Measurements from ENCODE around the gene GOLT1A.

Gene GOLT1A

DNA sequence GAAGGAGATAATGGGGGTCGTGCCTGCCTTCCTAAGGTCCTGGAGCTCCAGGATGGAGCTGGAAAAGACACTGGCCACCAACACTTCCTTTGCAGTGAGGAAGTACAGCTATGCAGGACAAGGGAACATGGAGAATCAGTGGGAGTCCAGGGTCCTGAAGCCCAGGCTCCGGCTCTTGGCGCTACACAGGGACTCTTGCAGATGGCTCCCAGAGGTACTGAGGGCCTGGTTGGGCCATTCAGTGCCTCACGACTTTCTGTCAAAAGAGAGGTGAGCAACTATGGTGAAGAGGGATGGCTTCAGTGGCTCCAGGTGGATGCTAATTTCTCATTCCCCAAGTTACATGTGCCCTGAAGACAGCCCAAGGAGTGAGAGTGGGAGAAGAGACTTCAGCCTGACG, 60.1 kb downstream of the GOLT1A start:
- DNase-seq, result no peak

DNA sequence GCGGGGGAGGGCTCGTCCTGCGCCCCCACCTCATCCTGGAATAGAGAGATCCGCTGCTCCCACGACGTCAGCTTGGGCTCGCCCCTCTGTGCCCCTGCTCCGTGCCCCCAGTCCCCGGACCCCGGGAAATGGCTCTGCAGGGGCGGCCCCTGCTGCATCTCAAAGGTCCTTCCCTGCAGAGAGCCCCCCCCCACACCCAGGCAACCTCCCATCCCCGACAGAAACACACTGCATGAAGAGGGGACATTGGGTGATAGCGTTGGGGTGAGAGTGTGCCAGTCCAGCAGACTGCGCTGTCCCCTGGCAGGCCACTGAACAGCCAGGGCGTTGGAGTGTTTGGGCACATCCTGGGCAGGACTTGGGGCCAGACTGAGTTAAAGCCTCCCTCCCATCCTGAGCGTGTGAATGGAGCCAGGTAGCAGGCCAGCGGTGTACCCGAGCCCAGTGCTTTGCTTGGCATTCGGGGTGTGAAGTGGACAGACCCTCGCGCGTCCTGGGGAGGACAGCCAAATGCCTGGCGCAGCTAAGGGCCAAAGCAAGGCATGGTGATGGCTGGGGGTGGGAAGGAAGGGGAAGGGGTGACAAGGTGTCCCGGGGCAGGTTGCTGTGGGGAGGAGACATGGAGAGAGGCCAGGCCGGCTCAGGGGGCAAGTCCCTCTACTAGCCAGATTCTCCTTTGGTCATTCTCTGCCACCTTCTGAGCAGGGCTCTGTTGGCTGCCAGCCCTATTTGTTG, 61.3 kb downstream of the GOLT1A start:
- DNase-seq, result no peak

DNA sequence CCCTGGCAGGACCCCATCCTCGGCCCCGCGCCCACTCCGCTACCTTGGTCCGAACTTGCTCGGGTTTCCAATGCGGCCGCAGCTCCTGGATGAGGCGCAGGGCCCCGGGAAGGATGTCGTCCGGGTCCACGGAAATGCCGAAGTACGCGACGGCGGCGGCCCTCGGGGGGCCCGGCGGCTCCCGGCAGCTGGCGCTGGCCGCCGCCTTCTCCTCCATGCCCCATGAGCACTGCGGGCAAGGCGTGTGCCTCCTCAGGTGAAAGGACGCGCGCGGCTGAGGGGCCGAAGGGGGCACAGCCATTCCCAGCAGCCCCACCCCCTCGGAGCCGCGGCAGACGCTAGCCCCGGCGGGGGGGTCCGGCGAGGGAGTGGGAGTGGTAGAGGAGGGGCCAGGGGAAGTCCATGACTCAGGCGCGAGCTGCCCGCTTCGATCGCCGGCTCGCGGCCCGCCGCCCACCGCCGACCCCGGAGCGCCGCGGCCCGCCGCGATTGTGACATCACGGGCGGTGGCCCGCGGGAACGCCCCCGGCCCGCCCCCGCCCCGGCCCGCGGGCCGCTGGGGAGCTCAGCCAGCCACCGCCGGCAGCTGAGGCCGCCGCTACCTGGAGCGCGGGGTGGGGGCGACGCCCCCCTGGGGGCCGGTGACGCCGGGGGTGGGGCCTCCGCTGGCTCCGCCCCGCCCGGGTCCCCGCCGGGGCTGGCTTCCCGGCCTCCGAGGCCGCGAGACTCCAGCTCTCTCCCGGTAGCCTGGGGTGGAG, 62.1 kb downstream of the GOLT1A start, which contains the start of gene ETNK2:
Gene ETNK2, minus strand, starts transcription at position 493 of the 758 bp plus-strand sequence. Its CDS starts 192 bp downstream, at position 301.
- DNase-seq, result no peak

DNA sequence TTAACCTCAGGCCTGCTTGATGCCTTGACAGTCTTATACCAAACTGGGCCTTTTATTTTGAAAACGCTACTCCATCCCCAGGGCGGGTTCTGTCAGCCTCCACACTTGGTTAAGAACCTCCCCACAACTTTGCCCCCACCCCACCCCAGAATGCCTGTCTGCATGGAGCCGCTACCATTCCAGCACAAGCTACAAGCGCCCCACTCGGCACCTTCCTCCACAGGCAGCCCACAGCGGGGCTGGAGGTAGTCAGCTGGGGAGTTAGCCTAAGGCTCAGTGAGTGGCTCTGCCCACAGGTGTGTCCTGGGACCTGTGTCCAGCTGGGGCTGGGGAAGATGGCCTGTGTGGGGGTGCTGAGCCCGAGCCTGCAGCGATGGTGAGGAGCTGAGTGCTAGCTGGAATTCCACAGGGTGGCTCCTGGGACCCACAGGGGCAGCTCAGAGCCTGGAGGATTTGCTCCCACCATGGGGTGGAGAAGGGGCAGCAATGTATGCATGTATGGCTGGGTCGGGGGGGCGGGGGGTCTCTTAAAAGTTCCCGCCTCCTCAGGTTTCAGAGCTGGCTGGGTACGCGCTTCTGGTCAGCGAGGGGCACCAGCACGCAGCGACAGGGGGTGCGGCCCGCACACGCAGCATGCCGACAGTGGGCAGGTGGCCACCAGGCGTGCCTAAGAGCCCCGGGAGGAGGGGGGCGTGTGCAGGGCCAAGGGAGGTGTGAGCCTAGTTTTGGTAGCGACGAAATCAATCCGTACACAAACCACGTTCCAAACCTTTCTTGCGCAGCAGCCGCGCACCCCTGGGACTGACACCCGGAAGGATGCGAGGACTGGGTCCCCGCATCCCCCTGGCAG, 62.9 kb downstream of the GOLT1A start:
- DNase-seq, result no peak

DNA sequence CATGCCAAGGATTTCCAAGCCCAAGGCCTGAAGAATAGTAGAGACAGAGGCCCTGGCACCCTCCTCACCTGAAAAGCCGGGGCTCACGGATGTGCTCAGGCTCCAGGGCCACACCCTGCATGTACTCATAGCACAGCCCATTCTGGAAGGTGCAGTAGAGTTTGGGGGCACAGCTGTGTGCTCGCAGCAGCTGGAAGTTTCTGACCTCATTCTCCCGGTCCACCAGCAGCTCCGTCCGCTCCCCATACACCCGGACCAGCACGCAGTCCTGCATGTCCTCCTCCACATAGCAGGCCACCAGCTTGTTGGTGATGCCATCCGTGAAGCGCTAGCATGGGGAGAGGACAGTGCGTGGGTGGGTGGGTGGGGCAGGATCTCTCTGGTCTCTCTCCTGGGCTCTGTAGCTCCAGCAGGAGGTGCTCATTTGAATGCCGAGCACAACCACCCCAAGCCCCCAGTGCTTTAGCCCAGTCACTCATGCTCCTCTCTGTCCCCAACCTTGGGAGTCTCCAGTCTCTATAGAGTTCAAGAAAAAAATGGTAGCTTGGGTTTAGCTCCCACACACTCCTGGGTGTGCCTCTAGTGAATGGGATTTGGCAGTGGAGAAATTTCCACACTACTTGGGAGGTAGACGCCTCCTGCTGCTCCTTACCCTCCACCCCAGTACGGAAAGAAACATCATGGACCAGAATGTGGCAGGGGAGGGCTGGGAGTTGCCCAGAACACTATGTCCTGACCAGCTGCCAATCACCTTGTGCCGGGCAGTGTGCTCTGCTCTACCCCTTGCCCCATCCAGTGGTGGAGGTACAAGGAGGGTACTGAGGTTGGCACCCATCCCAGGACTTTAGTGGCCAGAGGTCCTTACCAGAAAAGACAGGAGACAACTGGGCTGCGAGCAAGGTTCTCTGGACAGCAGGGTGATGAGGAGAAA, 63.9 kb downstream of the GOLT1A start:
- no peak for DNase-seq

DNA sequence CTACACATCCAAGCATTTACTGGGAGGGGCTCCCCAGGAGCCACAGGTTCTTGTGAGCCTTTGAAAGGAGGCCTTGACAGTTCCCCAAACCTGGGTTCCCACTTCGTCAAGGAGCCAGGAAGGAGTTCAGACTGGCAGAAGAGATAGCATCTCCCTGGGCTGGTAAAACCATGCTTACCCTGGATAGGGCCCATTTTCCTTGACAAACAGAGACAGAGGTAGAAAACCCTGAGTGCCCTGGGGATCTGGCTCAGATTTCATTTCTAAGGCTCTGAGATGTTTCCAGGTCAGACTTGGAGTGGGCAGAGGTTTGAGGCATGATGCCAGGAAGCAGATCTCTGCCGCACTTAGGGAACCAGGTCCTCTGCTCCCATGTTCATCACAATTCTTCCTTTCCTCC, 64.7 kb downstream of the GOLT1A start:
- DNase-seq, result no peak
